Epithelial cell of prostate (primary cell): Measurements from ENCODE around the gene LHX3.
"Not testable (repeated sequence)": the region's sequence is repeated elsewhere in the genome, so short reads cannot be mapped to it uniquely, and the experiment has no call there.

ENCODE experiments used
- DNase-seq: peaks from one replicate; pipeline ENCODE4 v3.0.0-alpha.2; 2011; ENCODE audit warnings: low read depth, low spot score
- H3K27ac ChIP-seq: fragments of 450-650 bp; 2 replicates; pipeline ENCODE4 v1.5.1; 2017; ENCODE audit warnings: mild to moderate bottlenecking

Gene LHX3

GRCh38 chr9:136242918-136243525 is 38.1 kb upstream of the LHX3 start:
- no peak overlapping the region for H3K27ac ChIP-seq
- no peak for DNase-seq

DNA sequence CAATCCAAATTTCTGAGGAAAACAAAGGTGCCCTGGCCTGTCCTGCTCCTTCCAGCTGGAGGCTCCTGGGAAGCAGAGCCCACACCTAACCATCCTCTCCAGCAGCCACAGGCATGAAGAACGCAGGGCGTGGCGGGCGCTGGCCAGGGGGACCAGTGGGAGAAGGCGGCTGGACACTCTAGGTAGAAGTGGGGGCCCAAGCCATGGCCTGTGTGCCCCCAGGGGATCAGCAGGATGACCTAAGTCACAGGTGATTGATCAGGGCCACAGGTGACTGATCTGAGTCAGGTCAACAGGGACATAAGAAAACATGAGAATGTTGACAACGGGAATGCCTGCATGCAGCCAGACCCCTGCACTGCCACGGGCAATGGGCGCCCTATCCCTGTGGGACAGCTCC is 37.3 kb upstream of the LHX3 start:
- H3K27ac ChIP-seq = no peak overlapping the region
- no peak for DNase-seq

DNA sequence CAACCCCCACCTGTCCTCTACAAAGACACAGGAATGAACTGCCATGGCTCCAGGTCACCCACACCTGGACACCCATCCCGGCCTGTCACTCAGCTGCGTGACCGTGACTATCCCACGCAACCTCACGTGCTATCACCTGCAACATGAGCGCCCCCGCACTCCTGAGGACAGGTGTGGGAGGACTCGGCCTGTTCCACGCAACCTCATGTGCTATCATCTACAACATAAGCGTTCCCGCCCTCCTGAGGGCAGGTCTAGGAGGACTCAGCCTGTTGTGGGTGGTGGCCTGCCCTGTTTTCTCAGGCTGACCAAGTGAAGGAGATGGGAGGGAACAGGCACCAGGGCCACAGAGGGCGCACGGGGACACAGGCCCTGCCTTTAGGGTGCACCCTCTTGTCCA is 36.6 kb upstream of the LHX3 start:
- no peak overlapping the region for H3K27ac ChIP-seq
- DNase-seq = no peak

GRCh38 chr9:136240941-136241340 is 36.0 kb upstream of the LHX3 start:
- DNase-seq = no peak
- H3K27ac ChIP-seq = no peak overlapping the region

GRCh38 chr9:136239983-136240330 is 35.0 kb upstream of the LHX3 start:
- H3K27ac ChIP-seq = no peak overlapping the region
- DNase-seq = no peak

DNA sequence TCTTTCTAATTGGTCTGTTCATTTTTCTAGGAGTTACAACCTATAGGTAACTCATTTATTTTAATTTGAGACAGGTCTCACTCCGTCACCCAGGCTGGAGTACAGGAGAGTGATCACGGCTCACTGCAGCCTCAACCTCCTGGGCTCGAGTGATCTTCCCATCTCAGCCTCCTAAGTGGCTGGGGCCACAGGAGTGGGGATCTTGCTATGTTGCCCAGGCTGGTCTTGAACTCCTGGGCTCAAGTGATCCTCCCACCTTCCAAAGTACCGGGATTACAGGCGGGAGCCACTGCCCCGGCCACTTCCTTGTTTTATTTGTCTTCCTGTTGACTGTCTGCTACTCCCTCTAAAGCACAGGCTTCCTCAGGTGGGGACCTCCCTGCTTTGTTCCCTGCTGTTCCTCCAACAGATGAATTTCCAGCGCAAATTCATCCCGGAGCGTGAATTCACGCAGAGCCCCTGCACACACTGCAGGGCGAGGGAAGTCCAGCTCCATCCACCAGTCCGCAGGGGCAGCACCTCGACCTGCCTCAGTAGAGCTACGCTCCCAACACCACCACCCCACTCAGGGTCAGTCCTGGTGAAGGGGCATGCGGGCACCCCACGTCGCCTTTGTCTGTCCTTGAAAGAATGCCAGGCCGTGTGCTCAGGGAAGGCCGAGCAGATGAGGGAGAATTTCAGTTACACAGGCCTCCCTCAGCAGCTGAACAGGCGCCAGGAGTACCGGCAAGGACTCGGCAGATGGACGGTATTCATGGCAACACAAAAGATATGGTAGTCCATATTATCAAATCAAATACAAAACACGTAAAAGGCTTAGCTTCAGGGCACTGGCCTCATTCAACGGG is 34.4 kb upstream of the LHX3 start:
- no peak for DNase-seq
- no peak overlapping the region for H3K27ac ChIP-seq

DNA sequence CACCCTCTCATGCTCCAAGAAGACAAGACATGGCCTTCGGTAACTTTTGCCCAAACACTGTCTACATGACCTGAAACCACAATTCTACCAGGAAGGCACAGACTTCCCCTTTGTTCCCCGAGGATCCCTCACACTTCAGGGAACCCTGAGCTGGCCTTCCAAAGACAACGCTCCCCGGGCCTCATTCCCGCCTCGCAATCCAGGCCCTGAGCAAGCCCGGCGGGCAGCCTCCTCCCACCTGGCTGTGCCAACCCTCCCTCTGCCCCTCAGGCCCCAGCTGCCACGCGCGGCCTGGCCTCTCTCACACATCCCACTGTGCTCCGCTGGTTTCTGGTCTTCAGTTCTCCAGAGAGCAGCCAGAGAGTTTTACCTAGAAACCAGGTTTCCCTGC is 33.4 kb upstream of the LHX3 start:
- no peak for DNase-seq

GRCh38 chr9:136237486-136238341 is 32.8 kb upstream of the LHX3 start:
- no peak for DNase-seq
- no peak overlapping the region for H3K27ac ChIP-seq

More for the DNA sequence above, 33.4 kb upstream of the LHX3 start:
- no peak overlapping the region for H3K27ac ChIP-seq

DNA sequence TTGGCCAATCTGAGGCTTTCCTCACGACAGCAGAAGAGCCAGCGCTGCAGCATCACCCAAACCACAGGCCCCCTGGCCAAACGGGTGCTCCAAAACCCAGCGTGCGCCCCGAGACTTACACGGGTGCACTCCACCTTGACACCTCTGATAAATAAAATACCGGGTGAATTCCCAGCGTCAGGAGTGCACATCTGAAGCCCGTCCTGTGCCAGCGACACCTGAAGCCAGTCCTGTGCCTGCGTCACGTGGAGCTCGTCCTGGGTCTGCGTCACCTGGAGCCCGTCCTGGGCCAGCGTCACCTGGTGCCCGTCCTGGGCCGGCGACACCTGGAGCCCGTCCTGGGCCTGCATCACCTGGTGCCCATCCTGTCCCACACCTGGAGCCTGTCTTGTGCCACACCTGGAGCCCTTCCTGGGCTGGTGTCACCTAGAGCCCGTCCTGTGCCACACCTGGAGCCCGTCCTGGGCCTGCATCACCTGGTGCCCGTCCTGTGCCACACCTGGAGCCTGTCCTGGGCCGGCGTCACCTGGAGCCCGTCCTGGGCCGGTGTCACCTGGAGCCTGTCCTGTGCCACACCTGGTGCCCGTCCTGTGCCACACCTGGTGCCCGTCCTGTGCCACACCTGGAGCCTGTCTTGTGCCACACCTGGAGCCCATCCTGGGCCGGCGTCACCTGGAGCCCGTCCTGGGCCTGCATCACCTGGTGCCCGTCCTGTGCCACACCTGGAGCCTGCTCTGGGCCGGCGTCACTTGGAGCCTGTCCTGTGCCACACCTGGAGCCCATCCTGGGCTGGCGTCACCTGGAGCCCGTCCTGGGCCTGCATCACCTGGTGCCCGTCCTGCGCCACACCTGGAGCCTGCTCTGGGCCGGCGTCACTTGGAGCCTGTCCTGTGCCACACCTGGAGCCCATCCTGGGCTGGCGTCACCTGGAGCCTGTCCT is 31.8 kb upstream of the LHX3 start:
- H3K27ac ChIP-seq, DNase-seq: not testable (repeated sequence)

DNA sequence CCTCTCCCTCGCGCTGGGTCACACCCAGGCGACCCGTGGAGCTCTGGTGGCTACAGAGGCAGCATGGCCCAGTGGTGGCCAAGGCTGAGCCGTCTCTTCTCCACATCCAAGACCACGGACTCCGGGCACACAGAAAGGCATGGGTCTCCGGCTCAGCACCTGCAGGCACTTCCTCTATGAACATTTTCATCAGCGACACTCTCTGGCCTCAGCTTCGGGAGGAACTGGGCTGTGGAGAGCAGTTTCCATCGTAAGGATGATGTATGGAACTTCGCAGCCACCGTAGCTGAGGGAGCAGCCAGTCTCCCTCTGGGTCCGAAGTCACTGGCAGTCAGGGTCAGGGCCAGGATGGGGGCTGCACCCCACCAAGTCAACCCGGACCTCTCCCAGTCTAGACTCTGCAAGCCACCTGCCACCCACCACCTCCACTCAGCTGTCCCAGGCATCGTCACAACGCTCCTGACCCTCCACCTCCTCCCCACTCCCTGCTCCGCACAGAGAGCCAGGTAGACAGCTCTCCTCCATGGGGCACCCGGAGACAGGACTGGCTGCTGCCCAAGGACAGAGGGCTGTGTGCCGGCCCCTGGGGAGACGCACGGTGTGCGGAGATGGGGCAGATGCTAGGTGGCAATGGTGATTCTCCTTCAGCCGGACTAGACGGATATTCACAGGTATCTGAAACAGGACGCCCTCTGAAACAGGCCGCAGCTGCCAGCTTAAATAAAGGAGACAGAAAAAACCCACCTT is 31.0 kb upstream of the LHX3 start:
- DNase-seq = no peak
- no peak overlapping the region for H3K27ac ChIP-seq

DNA sequence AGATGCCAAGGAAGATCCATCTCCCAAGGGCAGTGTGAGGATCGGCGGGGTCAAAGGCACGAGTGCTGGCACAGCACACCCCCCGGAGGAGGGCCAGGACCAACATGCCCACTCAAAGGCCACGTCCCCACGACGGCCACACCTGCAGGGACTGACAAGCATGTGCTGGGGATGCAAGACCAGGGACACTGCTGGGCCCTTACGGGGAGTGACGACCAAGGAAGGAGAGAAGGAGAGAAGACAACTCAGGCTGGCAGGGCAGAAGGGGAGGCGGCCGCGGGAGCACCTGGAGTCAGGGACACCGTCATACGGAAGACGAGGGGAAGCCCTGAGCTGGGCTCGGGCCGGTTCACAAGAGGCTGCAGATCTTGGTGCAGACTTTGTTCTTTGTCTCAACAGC is 30.2 kb upstream of the LHX3 start:
- DNase-seq = no peak
- H3K27ac ChIP-seq = no peak overlapping the region

DNA sequence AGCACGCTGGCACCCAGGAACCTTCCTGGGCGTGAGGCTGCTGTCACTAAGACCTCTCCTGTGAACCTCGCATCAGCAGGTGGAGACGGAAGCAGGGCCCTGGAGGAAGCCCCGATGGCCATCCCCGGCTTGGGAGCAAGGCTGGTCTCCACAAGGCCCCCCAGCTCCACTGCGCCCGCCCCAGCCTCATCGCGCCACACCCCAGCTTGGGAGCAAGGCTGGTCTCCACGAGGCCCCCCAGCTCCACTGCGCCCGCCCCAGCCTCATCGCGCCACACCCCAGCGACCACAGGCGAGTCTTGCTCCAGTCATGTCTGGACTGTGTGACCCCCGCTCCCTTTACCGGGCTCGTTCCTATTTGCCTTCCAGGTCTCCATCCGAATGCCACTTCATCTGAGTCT is 29.7 kb upstream of the LHX3 start:
- DNase-seq = no peak
- H3K27ac ChIP-seq = no peak overlapping the region

DNA sequence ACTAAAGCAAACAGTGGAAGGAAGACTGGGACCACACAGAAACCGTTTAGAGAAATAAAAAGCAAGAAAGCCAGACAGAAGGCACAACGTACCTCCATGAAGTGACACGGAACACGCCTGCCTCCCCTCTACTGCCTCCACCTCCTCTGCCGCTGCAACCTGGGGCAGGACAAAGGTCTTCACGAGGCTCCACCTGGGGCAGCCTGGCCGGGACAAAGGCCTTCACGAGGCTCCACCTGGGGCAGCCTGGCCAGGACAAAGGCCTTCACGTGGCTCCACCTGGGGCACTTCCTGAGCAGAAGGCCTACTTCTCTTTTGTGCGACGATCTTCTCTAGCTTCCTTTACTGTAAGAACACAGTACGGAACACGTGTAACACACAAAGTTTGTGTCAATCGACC is 28.9 kb upstream of the LHX3 start:
- DNase-seq = no peak
- no peak overlapping the region for H3K27ac ChIP-seq

- no peak overlapping the region for H3K27ac ChIP-seq
- no peak for DNase-seq
These were observed 28.5 kb upstream of the LHX3 start for GRCh38 chr9:136233411-136233810.

DNA sequence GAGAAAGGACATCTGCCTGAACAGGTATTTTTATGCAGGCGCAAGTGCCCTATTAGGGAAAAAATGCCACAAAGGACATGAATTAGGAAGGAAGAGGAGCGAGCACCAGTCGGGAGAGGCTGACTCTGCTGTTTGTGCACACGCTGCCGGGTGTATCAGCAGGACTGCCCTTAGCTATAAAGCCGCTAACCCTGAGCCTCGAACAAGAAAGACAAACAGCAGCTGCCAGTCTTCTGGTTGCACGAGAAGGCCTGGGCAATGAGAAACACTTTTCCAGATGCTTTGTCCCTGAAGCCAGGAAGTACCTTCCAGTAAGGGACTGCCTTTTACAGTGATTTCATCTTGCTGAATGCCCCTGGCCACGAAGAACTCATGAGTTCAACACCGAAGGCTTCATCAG is 28.0 kb upstream of the LHX3 start:
- no peak for DNase-seq
- no peak overlapping the region for H3K27ac ChIP-seq

DNA sequence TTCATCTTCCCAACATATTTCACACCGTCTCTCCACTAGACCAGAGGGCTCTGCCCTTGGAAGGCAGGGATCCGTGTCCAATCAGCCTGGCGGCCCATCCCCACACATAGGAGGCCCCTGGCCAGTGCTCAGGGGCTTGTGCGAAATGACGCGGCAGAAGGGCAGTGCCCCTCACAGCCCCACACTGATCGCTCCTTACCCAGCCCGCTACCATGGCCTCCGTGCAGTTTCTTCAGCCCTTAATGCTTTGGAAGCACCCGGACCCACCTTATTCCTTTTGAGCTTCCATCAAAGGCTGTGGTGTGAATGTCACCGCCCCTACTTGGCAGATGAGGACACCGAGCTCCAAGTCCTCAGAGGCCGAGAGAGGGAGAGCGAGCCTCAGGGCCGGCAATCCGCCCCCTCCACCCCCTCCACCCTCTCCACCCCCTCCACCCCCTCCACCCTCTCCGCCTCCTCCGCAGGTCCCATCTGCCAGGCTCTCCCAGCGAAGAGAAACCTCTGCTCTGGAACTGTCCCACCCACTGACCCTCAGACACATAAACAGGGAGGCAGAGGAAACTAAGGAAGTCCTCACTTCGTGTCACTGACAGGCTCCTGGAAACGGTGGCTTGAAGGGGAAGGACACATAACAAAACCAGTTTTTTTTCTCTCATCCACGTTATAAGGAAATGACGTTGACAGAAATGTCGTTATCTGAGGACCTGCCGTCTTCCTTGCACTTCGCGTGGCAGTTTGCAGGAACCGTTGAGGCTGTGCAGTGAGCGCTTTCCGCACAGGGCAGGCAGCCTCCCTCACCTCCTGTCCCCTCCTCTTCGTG is 26.8 kb upstream of the LHX3 start:
- no peak overlapping the region for H3K27ac ChIP-seq
- no peak for DNase-seq

DNA sequence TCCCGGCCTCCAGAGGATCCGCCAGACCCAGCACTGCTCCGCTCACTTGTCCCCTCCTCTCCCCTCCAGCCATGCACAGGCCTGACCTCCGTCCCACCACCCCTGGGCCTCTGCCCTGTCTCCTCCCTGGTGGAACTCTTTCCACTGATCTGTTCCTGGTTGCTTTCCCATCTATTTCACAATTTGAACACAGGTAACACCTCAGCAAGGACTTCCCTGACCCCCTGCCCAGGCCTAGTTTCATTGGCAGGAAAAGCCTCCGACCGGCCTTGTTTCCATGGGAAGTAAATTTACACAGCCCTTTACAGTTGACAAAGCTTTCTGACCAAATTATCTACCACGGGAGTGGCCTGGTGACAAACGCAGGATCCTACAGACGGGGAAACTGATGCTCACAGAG is 25.8 kb upstream of the LHX3 start:
- H3K27ac ChIP-seq = no peak overlapping the region
- no peak for DNase-seq

- no peak overlapping the region for H3K27ac ChIP-seq
- no peak for DNase-seq
These were observed 25.4 kb upstream of the LHX3 start for GRCh38 chr9:136230365-136230764.
